ENCODE results near the gene AKR1C2.
A peak's percentile ranks its signal among the peaks of the same experiment; 100 is the strongest.
"Not testable (repeated sequence)": the region's sequence is repeated elsewhere in the genome, so short reads cannot be mapped to it uniquely, and the experiment has no call there.

Gene AKR1C2

GRCh38 chr10:5023177-5023805, 19.6 kb upstream of the AKR1C2 start:
- no peak for DNase-seq (ENCODE audit: low read depth)

- DNase-seq (ENCODE audit: low read depth), result not testable (repeated sequence)
Measured at GRCh38 chr10:5021624-5022290, 18.1 kb upstream of the AKR1C2 start.

GRCh38 chr10:5019770-5020612, 16.3 kb upstream of the AKR1C2 start:
- not testable (repeated sequence) for DNase-seq (ENCODE audit: low read depth)

- peak; percentile 67 for DNase-seq (ENCODE audit: low read depth)
Measured at GRCh38 chr10:5018671-5019277, 15.1 kb upstream of the AKR1C2 start.

GRCh38 chr10:5018134-5018533, 14.5 kb upstream of the AKR1C2 start:
- no peak for DNase-seq (ENCODE audit: low read depth)

- DNase-seq (ENCODE audit: low read depth), result no peak
Measured at GRCh38 chr10:5014936-5015335, 11.3 kb upstream of the AKR1C2 start.

- DNase-seq (ENCODE audit: low read depth), result not testable (repeated sequence)
Measured at GRCh38 chr10:5014200-5014910, 10.7 kb upstream of the AKR1C2 start.

- no peak for DNase-seq (ENCODE audit: low read depth)
Measured at GRCh38 chr10:5013385-5013784, 9.7 kb upstream of the AKR1C2 start.

GRCh38 chr10:5012595-5012994, 8.9 kb upstream of the AKR1C2 start:
- no peak for DNase-seq (ENCODE audit: low read depth)

GRCh38 chr10:5011392-5011791, 7.7 kb upstream of the AKR1C2 start:
- DNase-seq (ENCODE audit: low read depth), result not testable (repeated sequence)

- DNase-seq (ENCODE audit: low read depth), result not testable (repeated sequence)
Measured at GRCh38 chr10:5010043-5010442, 6.4 kb upstream of the AKR1C2 start.

GRCh38 chr10:5008857-5009548, 5.3 kb upstream of the AKR1C2 start:
- not testable (repeated sequence) for DNase-seq (ENCODE audit: low read depth)

- DNase-seq (ENCODE audit: low read depth), result not testable (repeated sequence)
Measured at GRCh38 chr10:5004501-5004900, 844 bp upstream of the AKR1C2 start.

- DNase-seq (ENCODE audit: low read depth), result not testable (repeated sequence)
Measured at GRCh38 chr10:5004030-5004385, 351 bp upstream of the AKR1C2 start.

GRCh38 chr10:5002013-5002727, 1.5 kb downstream of the AKR1C2 start:
- DNase-seq (ENCODE audit: low read depth), result no peak

GRCh38 chr10:4998671-4999070, 5.0 kb downstream of the AKR1C2 start:
- no peak for DNase-seq (ENCODE audit: low read depth)

- not testable (repeated sequence) for DNase-seq (ENCODE audit: low read depth)
Measured at GRCh38 chr10:4994260-4994659, 9.4 kb downstream of the AKR1C2 start.

GRCh38 chr10:4992564-4992963, 11.1 kb downstream of the AKR1C2 start:
- DNase-seq (ENCODE audit: low read depth), result not testable (repeated sequence)

- DNase-seq (ENCODE audit: low read depth), result not testable (repeated sequence)
Measured at GRCh38 chr10:4991463-4991862, 12.2 kb downstream of the AKR1C2 start.

GRCh38 chr10:4990217-4990616, 13.4 kb downstream of the AKR1C2 start:
- DNase-seq (ENCODE audit: low read depth), result no peak

Measured in fibroblast of the conjunctiva (primary cell).